Smooth muscle cell (in vitro differentiated cells): ENCODE data around the gene PPP2R2C. TPM values are rescaled to one million over a fixed set of nuclear protein-coding genes. Genes with fewer than 3 reads are reported as not detected.

Source experiments
- DNase-seq: peaks from one replicate; lab custom pipeline; 2025; ENCODE audit not compliant: unreplicated experiment; lab: John Stamatoyannopoulos, UW
- H2AFZ ChIP-seq: fragments of 200-600 bp; sonication (generic); 2 replicates; pipeline ENCODE4 v1.6.0; 2016; ENCODE audit warnings: antibody characterized with exemption, low read depth, mild to moderate bottlenecking
- H3F3A ChIP-seq: fragments of 200-600 bp; sonication (generic); 2 replicates; pipeline ENCODE4 v1.6.0; 2017; ENCODE audit warnings: antibody characterized with exemption, low read depth
- H3K27ac ChIP-seq: fragments of 200-600 bp; sonication (generic); 2 replicates; pipeline ENCODE4 v1.5.1; 2016; ENCODE audit warnings: low read depth, mild to moderate bottlenecking
- H3K27me3 ChIP-seq: fragments of 200-600 bp; sonication (generic); 2 replicates; pipeline ENCODE4 v1.6.1; 2016; ENCODE audit warnings: low read depth, mild to moderate bottlenecking
- H3K36me3 ChIP-seq: fragments of 200-600 bp; sonication (generic); 2 replicates; pipeline ENCODE4 v1.5.1; 2016; ENCODE audit warnings: low read depth
- H3K4me1 ChIP-seq: fragments of 200-600 bp; sonication (generic); 2 replicates; pipeline ENCODE4 v1.5.1; 2016; ENCODE audit warnings: low read depth
- H3K4me2 ChIP-seq: fragments of 200-600 bp; sonication (generic); 2 replicates; pipeline ENCODE4 v1.6.0; 2016; ENCODE audit warnings: mild to moderate bottlenecking
- H3K4me3 ChIP-seq: fragments of 200-600 bp; sonication (generic); 2 replicates; pipeline ENCODE4 v1.5.1; 2016; ENCODE audit warnings: mild to moderate bottlenecking
- H3K79me2 ChIP-seq: fragments of 200-600 bp; sonication (generic); 2 replicates; pipeline ENCODE4 v1.6.0; 2016; ENCODE audit warnings: low read depth, mild to moderate bottlenecking
- H3K9ac ChIP-seq: fragments of 200-600 bp; sonication (generic); 2 replicates; pipeline ENCODE4 v1.6.0; 2016; ENCODE audit warnings: low read depth
- H3K9me3 ChIP-seq: fragments of 200-600 bp; sonication (generic); replicated peaks from 2 replicates; pipeline ENCODE4 v1.5.1; 2016; ENCODE audit warnings: low read depth
- H4K20me1 ChIP-seq: fragments of 200-600 bp; sonication (generic); 2 replicates; pipeline ENCODE4 v1.6.0; 2016; ENCODE audit warnings: low read depth
- CTCF ChIP-seq: fragments of 200-600 bp; sonication (generic); IDR thresholded peaks from 2 replicates; pipeline ENCODE4 v1.5.1; 2017; ENCODE audit warnings: borderline replicate concordance, mild to moderate bottlenecking, antibody characterized with exemption; ENCODE audit not compliant: insufficient read depth, poor library complexity, severe bottlenecking
- WGBS: methylation state at CpG from one replicate; pipeline ENCODE4 v1.1.7; 2016; ENCODE audit warnings: low lambda C conversion rate; 5-methylcytosine and 5-hydroxymethylcytosine counted together
- polyA plus RNA-seq: library from polyadenylated mRNA; unstranded; fragments of >200 nt; fragmentation: Nextera tagmentation; extraction: Ambion mirVana; gene quantifications from 2 replicates; pipeline ENCODE4 v1.2.1, GENCODE V29; 2016
- total RNA-seq: library from RNA; depleted of rRNA; stranded (reverse); fragments of >200 nt; gene quantifications from 2 replicates; pipeline ENCODE4 v1.2.3, GENCODE V29; 2014

The PPP2R2C gene
- total and polyA plus RNA-seq, 2 experiments from 2014 or later, result 0.54 to 1.8 TPM

GRCh38 chr4:6448476-6449170, 23.8 kb downstream of the PPP2R2C start:
- no peak overlapping the region for H3K4me2 ChIP-seq
- H3K79me2 ChIP-seq, result no peaks in the 10 kb centered on the region
- no peak overlapping the region for H3K4me3 ChIP-seq
- peaks cover 9% of the 10 kb centered on the region for H3K4me1 ChIP-seq
- no peak overlapping the region for H3K27ac ChIP-seq
- H3K9me3 ChIP-seq, result no peaks in the 10 kb centered on the region
- no peak for DNase-seq
- H3K27me3 ChIP-seq, result no peaks in the 10 kb centered on the region
- no peak for TF ChIP-seq CTCF
- H3K9ac ChIP-seq, result no peak overlapping the region
- H3F3A ChIP-seq, result no peaks in the 10 kb centered on the region
- H4K20me1 ChIP-seq, result no peaks in the 10 kb centered on the region
- H3K36me3 ChIP-seq, result no peaks in the 10 kb centered on the region
- no peak overlapping the region for H2AFZ ChIP-seq
- WGBS, result 86% methylated on average over 20 of the region's 21 CpGs

DNA sequence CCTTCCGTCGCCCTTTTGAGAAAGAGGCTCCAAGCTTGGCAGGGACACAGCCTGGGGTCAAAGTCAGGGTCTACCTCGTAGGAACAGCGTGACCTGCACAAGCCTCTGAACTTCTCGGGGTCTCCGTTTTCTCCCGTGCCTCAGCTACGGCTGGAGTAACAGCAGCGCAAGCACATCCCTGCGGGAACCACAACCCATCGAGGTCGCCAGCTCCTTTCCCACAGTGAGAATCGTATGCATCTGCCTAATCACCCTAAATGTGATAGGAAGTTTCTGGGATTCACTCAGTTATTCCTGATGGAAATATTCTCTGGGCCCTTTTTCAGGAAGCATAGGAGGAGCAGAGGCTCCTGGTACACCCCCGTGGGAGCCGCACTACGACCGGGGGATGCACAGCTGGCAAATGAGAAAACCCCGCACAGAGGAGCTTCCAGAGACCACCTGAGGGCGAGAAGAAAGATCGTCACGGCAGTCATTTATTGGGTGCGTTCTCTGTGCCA, 24.7 kb downstream of the PPP2R2C start:
- no peak for TF ChIP-seq CTCF
- no peaks in the 10 kb centered on the region for H3K79me2 ChIP-seq
- H3K36me3 ChIP-seq, result no peaks in the 10 kb centered on the region
- no peak overlapping the region for H3K9ac ChIP-seq
- no peak overlapping the region for H2AFZ ChIP-seq
- H3K9me3 ChIP-seq, result no peaks in the 10 kb centered on the region
- 90% methylated on average over 22 of the region's 22 CpGs for WGBS
- H4K20me1 ChIP-seq, result no peaks in the 10 kb centered on the region
- H3K27ac ChIP-seq, result no peak overlapping the region
- no peak overlapping the region for H3K4me2 ChIP-seq
- H3F3A ChIP-seq, result no peaks in the 10 kb centered on the region
- peaks cover 9% of the 10 kb centered on the region for H3K4me1 ChIP-seq
- no peak overlapping the region for H3K4me3 ChIP-seq
- no peak for DNase-seq
- H3K27me3 ChIP-seq, result no peaks in the 10 kb centered on the region

DNA sequence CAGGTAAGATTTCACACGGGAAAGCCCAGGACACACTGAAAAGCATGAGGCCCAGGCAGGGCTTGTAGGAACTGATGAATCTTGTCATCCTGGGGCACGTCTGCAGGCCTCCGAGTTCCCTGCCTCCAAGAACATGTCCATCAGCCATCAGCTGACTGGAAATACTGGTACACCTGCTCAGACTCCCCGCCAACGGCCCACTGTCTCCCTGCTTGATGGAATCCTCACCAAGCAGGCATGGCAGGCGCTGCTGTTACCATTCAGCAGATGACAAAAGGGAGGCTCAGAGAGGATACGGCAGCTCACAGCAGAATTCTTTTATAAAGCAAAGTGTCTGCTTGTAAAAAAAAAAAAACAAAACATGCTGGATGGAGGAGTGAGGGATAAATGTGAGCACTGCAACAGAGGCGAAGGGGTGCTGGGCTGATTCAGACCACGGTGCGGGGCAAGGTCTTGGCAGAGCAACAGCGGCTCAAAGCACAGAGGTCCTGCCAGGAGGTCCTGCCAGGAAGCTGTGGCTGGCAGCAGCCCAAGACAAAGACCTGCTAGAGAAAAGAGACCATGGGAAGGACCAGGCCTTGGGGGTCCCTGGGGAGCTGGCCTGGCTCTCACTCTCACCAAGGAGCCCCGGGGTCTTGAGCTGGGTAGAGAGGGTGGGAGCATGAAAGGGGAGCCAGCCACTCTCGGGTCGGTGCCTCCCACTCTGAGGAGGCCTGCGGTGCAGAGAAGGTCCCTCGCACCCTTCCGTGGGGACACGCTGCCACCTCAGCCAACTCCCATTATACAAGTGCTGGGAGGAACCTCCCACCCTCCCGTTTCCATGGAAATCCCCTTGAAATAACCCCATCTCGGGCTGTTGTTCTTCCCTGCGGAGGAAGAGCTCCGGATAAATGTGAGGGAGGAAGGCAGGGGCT, 25.6 kb downstream of the PPP2R2C start:
- Histone ChIP-seq H3K79me2 (no peaks in the 10 kb centered on the region), H3K4me1 (peaks cover 9% of the 10 kb centered on the region), H3K4me3 (no peak overlapping the region), H3F3A (no peaks in the 10 kb centered on the region), H3K9me3 (no peaks in the 10 kb centered on the region), H2AFZ (no peak overlapping the region), H3K9ac (no peak overlapping the region), H3K27me3 (no peaks in the 10 kb centered on the region), H3K27ac (no peak overlapping the region), H3K4me2 (no peak overlapping the region), H3K36me3 (no peaks in the 10 kb centered on the region), H4K20me1 (no peaks in the 10 kb centered on the region)
- no peak for TF ChIP-seq CTCF
- 79% methylated on average over 22 of the region's 22 CpGs for WGBS
- no peak for DNase-seq
